GM18870 (cell line): ENCODE data around the gene ARIH1.

Experiments
- ATAC-seq: cut with Tn5 transposase; IDR thresholded peaks from one replicate; pipeline ENCODE4 v1.9.1; 2021; ENCODE audit warnings: moderate library complexity; ENCODE audit not compliant: unreplicated experiment

Gene ARIH1

GRCh38 chr15:72487070-72487797, 13.1 kb downstream of the ARIH1 start:
- ATAC-seq, result no peak

GRCh38 chr15:72488558-72488957, 14.4 kb downstream of the ARIH1 start:
- ATAC-seq, result no peak

- no peak for ATAC-seq
These were observed 15.9 kb downstream of the ARIH1 start for GRCh38 chr15:72489943-72490554.

GRCh38 chr15:72491768-72492167, 17.6 kb downstream of the ARIH1 start:
- no peak for ATAC-seq

GRCh38 chr15:72492733-72493132, 18.6 kb downstream of the ARIH1 start:
- ATAC-seq, result no peak

- no peak for ATAC-seq
These were observed 19.1 kb downstream of the ARIH1 start for GRCh38 chr15:72493220-72493619.

- no peak for ATAC-seq
These were observed 20.9 kb downstream of the ARIH1 start for GRCh38 chr15:72495007-72495406.

GRCh38 chr15:72496783-72497182, 22.7 kb downstream of the ARIH1 start:
- no peak for ATAC-seq

- ATAC-seq, result no peak
These were observed 23.3 kb downstream of the ARIH1 start for GRCh38 chr15:72497402-72497801.

- ATAC-seq, result no peak
These were observed 28.2 kb downstream of the ARIH1 start for GRCh38 chr15:72502220-72502809.

GRCh38 chr15:72503147-72503546, 29.0 kb downstream of the ARIH1 start:
- no peak for ATAC-seq

GRCh38 chr15:72507402-72508092, 33.4 kb downstream of the ARIH1 start:
- ATAC-seq, result no peak

- no peak for ATAC-seq
These were observed 35.4 kb downstream of the ARIH1 start for GRCh38 chr15:72509484-72509883.

- ATAC-seq, result no peak
These were observed 37.4 kb downstream of the ARIH1 start for GRCh38 chr15:72511536-72511935.

GRCh38 chr15:72515591-72516389, 41.7 kb downstream of the ARIH1 start:
- ATAC-seq, result no peak

GRCh38 chr15:72516777-72517176, 42.6 kb downstream of the ARIH1 start:
- ATAC-seq, result no peak

GRCh38 chr15:72521682-72522081, 47.6 kb downstream of the ARIH1 start:
- no peak for ATAC-seq

GRCh38 chr15:72532991-72533601, 59.0 kb downstream of the ARIH1 start:
- no peak for ATAC-seq

- no peak for ATAC-seq
These were observed 60.4 kb downstream of the ARIH1 start for GRCh38 chr15:72534523-72534922.

GRCh38 chr15:72535911-72536310, 61.8 kb downstream of the ARIH1 start:
- no peak for ATAC-seq
